NB4 (cell line): ENCODE data around the gene POLR2L.

Experiments used
- CTCF ChIP-seq: IDR thresholded peaks from one replicate; pipeline ENCODE4 v1.5.1; 2012; ENCODE audit warnings: low read depth, low read length
- POLR2A ChIP-seq: IDR thresholded peaks from 2 replicates; pipeline ENCODE4 v1.6.1; 2011; ENCODE audit warnings: mild to moderate bottlenecking; ENCODE audit not compliant: insufficient read length; ENCODE audit errors: extremely low read depth

- no peak for TF ChIP-seq CTCF
- no peak for TF ChIP-seq POLR2A
Observed at GRCh38 chr11:875203-875602, 32.9 kb upstream of the POLR2L start.
